GM12865 (cell line): ENCODE measurements around the gene PPP2R2B.

ENCODE experiments used
- DNase-seq: peaks from one replicate; pipeline ENCODE4 v3.0.0; 2010; ENCODE audit warnings: low read depth
- H3K4me3 ChIP-seq: 2 replicates; pipeline ENCODE4 v1.5.1; 2011; ENCODE audit warnings: mild to moderate bottlenecking, low read depth, low read length, control low read depth
- TF ChIP-seq, protein P1 (sequence below): IDR thresholded peaks from 2 replicates; pipeline ENCODE4 v1.5.1; 2011; ENCODE audit warnings: low read length, control low read depth, low read depth, inconsistent platforms; ENCODE audit not compliant: insufficient read depth; ENCODE audit errors: missing control alignments

The PPP2R2B gene

DNA sequence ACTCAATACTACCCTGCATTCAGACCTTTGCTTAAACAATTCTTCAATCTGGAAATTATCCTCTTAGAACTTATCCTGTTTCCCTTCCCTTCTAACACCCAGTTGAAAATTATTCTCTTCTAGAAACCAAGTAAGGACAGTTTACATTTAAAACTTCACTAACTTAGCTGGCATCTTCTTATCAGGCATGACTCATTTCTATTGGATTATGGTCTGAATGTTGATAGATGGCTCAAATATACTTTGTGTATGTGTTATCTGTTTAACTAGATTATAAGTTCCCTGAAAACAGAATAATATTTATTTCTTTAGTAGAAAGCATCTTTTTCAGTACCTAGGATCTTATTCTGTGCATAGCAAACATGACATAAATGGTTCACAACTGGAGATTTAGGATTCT is 161.9 kb downstream of the PPP2R2B start:
- no peak overlapping the region for H3K4me3 ChIP-seq
- DNase-seq: no peak
- TF ChIP-seq, protein P1, sequence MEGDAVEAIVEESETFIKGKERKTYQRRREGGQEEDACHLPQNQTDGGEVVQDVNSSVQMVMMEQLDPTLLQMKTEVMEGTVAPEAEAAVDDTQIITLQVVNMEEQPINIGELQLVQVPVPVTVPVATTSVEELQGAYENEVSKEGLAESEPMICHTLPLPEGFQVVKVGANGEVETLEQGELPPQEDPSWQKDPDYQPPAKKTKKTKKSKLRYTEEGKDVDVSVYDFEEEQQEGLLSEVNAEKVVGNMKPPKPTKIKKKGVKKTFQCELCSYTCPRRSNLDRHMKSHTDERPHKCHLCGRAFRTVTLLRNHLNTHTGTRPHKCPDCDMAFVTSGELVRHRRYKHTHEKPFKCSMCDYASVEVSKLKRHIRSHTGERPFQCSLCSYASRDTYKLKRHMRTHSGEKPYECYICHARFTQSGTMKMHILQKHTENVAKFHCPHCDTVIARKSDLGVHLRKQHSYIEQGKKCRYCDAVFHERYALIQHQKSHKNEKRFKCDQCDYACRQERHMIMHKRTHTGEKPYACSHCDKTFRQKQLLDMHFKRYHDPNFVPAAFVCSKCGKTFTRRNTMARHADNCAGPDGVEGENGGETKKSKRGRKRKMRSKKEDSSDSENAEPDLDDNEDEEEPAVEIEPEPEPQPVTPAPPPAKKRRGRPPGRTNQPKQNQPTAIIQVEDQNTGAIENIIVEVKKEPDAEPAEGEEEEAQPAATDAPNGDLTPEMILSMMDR: no peak

DNA sequence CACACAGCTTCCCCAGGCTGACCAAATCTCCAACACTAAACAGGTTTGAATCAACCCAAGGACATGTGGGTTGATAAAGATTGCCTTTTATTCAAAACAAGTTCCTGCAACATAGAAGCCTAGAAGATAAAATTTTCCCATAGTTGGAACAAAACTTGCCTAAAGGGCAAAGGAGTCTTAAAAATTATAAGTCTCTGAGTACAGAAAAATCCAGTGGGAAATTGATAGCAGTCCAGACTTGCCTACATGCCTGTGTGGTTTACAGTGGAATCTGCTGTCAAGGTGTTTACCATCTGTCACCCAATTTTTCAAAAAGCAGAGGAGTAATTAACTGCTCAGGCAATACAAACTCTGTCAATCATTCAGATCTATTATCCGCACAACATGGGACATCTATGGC is 168.2 kb downstream of the PPP2R2B start:
- TF ChIP-seq, protein P1: no peak
- H3K4me3 ChIP-seq: no peak overlapping the region
- DNase-seq: no peak

DNA sequence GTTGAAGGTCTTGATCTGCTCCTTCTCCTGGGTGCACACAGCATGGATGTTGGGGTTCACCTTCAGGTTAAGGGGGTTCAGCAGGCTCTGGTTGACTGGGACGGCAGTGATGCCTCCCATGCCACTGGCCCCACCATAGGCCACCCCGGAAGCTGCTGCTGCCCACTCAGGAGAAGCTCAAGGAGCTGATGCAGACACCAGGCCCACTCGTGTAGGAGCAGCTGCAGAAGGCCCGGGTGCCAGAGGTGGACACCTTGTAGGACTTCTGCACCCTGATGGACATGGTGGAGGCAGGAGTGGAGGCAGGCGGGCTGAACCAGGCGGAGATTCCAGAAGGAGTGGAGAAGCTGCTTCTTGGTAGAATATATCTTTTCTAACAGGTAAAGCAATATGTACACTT is 171.2 kb downstream of the PPP2R2B start:
- no peak for DNase-seq
- no peak overlapping the region for H3K4me3 ChIP-seq
- TF ChIP-seq, protein P1: no peak

DNA sequence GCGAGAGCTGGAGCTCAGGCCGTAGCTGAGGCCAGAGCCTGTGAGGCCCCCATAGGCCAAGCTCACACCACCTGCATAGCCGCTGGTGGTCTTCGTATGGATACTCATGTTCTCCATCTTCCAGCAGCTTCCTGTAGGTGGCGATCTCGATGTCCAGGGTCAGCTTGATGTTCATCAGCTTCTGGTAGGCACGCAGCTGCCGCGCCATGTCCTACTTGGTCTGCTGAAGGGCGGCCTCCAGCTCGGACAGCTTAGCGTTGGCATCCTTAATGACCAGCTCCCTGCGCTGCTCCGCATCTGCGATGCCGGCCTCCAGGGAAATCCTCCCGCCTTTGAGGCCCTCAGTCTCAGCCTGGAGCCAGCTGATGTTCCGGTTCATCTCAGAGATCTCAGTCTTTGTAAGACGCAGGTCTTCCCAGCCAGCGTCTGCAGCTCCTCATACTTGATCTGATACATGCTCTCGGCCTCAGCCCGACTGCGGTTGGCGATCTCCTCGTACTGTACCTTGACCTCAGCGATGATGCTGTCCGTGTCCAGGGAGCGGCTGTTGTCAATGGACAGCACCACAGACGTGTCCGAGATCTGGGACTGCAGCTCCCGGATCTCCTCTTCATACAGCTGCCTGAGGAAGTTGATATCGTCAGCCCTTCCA is 172.1 kb downstream of the PPP2R2B start:
- DNase-seq: peak; percentile 4
- TF ChIP-seq, protein P1: no peak
- H3K4me3 ChIP-seq: no peak overlapping the region

DNA sequence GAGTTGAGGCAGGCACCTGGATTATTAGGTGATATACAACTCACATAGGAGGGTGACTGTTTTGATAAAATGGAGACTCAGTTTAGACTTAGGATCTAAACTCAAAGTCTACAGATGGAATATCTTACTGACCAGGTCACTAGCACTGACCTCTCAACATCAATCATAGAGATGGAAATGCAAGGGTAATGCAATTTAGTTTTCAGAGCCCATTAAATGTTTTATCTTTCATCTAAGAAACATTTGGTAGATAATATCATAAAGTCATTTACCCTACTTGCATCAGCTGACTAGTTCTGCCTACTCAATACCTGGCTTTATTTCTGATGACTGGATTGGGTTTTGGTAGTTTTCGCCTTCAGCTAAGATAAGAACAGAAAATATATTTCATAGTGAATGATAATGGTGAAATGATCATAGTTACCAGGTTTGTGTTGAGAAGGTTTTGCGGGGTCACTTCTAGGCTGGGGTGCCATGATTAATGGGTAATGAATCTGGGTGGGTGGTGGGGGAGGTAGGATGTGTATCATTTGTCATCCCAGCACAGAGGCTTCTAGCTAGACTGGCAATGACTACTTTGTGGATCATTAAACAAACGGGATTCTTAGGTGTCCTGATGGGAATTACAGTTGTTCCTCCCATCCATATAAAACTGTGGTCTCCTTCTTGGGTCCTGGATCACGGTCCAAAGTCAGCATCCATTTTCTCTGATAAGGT is 173.4 kb downstream of the PPP2R2B start:
- TF ChIP-seq, protein P1: no peak
- no peak for DNase-seq

DNA sequence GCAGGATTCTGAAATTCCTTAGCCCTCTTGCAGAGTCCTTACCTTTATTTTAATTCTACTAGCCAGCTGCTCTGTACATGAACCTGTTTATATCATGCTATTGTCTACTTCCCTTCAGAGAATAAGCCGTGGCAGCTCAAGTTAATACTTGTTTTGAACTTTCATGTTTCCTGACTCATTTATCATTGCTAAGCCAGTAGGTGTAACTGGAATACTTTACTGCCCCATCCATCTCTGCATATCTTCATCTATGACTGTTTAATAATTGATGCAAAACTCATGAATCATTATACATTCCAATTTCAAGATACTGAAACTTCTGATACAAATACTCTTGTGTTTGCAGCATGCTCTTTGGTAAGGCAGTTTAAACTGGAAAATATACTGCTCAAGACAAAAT is 174.7 kb downstream of the PPP2R2B start:
- no peak for DNase-seq
- no peak overlapping the region for H3K4me3 ChIP-seq
- TF ChIP-seq, protein P1: no peak

More for the DNA sequence above, 173.4 kb downstream of the PPP2R2B start:
- H3K4me3 ChIP-seq: no peak overlapping the region

DNA sequence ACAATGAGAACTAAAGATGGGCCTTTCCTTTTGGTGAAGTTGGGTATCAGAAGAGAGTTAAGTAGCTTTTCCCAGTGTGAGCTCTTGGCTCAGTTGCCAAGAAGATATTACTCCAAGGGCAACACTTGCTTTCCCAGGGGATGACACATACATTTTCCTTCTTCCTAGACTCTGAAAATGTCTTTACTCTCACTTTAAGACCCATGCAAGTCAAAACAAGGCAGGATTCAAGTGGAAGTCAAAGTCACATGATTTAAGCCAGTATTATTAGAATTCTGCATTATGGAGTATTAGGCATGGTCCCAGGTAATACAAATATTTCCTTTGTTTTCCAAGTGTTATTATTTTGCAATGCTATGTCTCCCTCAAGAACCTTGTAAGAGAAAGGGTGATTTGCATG is 175.1 kb downstream of the PPP2R2B start:
- no peak for DNase-seq
- TF ChIP-seq, protein P1: no peak
- no peak overlapping the region for H3K4me3 ChIP-seq
